ENCODE measurements around the gene SULT1A3.
"Not testable (repeated sequence)": the region's sequence is repeated elsewhere in the genome, so short reads cannot be mapped to it uniquely, and the experiment has no call there.

The SULT1A3 gene

DNA sequence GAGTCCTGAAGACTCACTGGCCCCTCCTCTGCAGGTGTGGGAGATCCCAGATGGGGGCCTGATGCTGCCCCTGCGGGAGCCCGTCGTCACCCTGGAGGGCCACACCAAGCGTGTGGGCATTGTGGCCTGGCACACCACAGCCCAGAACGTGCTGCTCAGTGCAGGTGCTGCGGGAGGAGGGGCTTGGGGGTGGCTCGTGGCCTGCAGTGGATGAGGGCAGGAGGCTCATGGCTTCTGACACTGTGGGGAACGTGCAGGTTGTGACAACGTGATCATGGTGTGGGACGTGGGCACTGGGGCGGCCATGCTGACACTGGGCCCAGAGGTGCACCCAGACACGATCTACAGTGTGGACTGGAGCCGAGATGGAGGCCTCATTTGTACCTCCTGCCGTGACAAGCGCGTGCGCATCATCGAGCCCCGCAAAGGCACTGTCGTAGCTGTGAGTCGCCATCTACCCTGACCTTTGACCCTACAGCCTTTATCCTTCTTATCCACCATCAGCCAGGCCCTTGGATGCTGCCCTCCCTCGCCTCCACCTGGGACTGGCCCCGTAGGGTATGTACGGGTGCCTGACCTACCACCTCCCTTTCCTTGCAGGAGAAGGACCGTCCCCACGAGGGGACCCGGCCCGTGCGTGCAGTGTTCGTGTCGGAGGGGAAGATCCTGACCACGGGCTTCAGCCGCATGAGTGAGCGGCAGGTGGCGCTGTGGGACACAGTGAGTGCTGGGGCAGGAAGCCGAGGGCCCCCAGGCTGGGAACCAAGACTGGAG lies 12.1 kb upstream of the SULT1A3 start:
- peak; percentile 83 for DNase-seq

GRCh38 chr16:30187556-30187865 lies 11.5 kb upstream of the SULT1A3 start:
- no peak for DNase-seq

GRCh38 chr16:30187971-30188561 lies 11.0 kb upstream of the SULT1A3 start:
- no peak for DNase-seq

- DNase-seq, result not testable (repeated sequence)
Measured at GRCh38 chr16:30191158-30191557, 7.9 kb upstream of the SULT1A3 start.

DNA sequence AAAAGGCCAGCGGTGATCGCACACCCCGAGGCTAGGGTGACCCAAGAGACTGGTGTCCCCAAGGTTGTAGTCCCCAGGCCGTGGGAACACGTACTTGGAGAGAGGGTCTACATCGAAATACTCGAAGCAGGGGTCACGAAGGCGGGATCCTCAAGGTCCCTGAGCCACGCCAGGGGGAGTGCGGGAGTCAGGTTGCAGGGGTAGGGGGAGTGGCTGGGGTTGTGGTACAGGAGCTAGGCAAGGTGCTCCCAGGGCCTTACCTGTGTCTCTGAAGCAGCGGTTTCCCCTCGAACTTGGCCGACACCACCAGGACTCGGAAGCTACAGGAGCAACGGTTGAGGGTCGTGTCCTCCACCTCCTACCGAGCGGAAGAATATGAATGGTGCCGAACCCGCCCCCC lies 6.0 kb upstream of the SULT1A3 start:
- not testable (repeated sequence) for DNase-seq

- not testable (repeated sequence) for DNase-seq
Measured at GRCh38 chr16:30193615-30194014, 5.4 kb upstream of the SULT1A3 start, which contains the start of the genes BOLA2B and SLX1A. BOLA2B (minus strand) TSS chr16:30193666; CDS start chr16:30193595, 71 bp downstream. SLX1A (plus strand) TSS chr16:30193875; CDS start chr16:30194085, 210 bp downstream.

- not testable (repeated sequence) for DNase-seq
Measured at GRCh38 chr16:30194172-30194925, 4.7 kb upstream of the SULT1A3 start.

DNA sequence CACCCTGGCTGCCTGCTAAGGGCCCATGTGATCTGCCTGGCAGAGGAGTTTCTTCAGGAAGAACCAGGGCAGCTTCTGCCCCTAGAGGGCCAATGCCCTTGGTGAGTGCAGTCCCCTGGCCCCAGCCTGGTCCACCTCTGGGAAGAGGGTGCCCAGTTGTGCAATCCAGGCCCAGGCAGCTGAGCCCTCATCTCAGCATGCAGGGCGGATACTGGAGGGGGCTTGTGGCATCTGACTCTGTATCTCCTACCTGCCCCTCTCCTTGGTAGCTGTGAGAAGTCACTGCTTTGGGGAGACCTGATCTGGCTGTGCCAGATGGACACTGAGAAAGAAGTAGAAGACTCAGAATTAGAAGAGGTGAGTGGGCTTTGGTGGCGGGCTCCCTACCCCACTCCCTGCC lies 2.1 kb upstream of the SULT1A3 start:
- DNase-seq, result not testable (repeated sequence)

DNA sequence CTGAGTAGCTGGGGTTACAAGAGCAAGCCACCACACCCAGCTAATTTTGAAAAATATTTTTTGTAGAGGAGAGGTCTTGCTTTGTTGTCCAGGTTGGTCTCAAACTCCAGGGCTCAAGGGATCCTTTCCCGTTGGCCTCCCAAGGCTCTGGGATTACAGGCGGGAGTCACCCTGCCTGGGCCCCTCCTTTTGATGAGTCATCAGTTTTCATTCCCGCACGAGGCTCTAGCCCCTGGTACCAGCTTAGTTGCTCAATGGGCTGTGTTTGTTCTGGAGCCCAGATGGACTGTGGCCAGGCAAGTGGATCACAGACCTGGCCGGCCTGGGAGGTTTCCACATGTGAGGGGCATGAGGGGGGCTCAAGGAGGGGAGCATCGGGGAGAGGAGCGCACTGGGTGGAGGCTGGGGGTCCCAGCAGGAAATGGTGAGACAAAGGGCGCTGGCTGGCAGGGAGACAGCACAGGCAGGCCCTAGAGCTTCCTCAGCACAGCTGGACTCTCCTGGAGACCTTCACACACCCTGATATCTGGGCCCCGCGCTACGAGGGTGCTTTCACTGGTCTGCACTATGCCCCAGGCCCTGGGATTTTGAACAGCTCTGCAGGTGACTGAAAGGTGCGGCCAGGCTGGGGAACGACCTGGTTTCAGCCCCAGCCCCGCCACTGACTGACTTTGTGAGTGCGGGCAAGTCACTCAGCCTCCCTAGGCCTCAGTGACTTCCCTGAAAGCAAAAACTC lies 721 bp downstream of the SULT1A3 start:
- not testable (repeated sequence) for DNase-seq

- not testable (repeated sequence) for DNase-seq
Measured at GRCh38 chr16:30205541-30206236, 6.6 kb downstream of the SULT1A3 start.

- not testable (repeated sequence) for DNase-seq
Measured at GRCh38 chr16:30206252-30206651, 7.2 kb downstream of the SULT1A3 start.

DNA sequence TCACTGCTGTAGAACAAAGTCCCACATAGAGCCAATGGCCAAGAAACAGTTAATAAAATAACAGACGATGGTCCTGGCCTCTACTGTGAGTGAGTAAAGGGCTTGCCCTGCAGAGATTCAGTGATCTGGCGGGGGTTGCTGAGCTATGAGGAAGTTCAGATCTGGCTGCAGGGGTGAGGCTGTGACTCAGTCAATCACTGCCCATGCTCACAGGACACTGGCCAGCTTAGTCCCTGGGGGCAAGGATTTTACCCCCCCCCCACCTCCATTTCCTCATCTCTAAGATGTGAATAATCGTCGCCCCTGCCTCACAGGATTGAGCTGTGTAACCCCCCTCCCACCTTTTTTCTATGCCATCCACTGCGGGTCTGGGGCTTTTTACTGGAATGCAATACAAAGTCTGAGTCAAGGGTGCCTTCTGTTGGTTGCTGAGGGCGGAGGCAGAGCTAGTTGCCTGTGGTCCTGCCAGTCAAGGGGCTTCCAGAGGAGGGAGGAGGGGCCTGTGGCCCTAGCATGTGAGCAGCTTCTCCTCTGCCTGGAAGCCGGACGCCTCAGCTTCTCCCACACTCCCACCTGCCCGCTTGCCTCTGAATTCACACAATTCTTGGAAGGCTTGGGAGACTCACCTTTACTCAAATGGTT lies 8.1 kb downstream of the SULT1A3 start:
- DNase-seq, result not testable (repeated sequence)

GRCh38 chr16:30209032-30209431 lies 10.0 kb downstream of the SULT1A3 start:
- peak; percentile 23 for DNase-seq

DNA sequence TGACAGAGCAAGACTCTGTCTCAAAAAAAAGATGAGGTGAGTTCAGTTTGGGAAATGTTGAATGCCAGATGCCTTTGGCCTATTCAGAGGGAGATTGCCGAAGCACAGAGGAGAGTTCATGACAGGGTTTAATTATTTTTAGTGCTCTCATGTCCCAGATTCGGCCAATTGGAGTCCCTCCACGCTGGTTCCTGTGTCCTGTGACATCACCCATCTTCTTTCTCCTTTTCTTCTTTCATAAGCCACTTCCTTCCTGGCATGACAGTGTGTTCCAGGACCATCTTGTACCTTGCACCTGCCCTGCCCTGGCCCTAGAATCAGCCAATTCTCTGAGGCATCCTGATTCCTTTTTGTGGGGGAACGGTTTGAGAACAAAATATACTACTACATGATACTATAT lies 12.4 kb downstream of the SULT1A3 start:
- not testable (repeated sequence) for DNase-seq

- DNase-seq, result not testable (repeated sequence)
Measured at GRCh38 chr16:30217082-30217481, 18.0 kb downstream of the SULT1A3 start.

DNA sequence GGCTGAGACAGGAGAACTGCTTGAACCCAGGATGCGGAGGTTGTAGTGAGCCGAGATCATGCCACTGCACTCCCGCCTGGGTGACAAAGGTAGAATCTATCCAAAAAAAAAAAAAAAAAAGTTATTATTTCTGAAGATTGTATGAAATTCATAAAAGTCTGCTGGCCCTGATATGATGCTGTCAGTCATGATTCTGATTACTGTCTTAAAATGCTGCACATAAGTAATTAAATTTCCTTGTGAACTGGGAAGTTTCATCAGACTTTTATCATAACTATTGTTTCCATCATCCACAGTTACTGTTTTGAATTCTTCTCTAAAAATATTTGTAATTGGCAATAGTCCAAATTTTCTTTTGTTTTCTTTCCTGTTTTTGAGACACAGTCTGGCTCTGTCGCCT lies 49.3 kb downstream of the SULT1A3 start, which contains the start of gene NPIPB13:
NPIPB13 (minus strand) TSS at position 101 of the 400 bp plus-strand sequence. CDS start 2,906 bp downstream, outside the sequence.
- DNase-seq, result not testable (repeated sequence)
